Activated T-cell treated with anti-CD3 and anti-CD28 coated beads for 1 hour (primary cell): ENCODE measurements around the gene CTAG1A.
"Not testable (repeated sequence)": the region's sequence is repeated elsewhere in the genome, so short reads cannot be mapped to it uniquely, and the experiment has no call there.

Source experiments
- DNase-seq: peaks from one replicate; pipeline ENCODE4 v3.0.0-alpha.2; 2020; ENCODE audit warnings: low read depth

Gene CTAG1A

DNA sequence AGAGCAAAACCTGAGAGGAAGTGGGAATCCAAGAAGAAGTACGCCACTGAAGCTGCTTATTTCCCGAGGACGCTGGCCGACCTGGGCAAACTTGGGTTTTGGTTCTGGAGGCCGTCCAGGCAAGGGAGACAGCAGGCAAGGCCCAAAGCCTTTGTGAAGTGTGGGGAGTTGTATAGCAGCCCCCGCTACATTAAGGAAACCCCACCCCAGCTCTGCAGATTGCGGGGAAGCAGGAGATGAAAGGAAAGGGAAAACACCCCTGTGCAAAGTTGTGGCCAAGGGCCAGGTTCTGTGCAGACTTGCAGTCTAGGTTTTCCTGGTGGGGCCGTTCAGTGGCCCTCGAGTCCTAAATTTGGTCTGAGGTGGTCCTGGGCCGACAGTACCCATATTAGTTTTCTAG, 11.9 kb upstream of the CTAG1A start:
- DNase-seq: not testable (repeated sequence)

DNA sequence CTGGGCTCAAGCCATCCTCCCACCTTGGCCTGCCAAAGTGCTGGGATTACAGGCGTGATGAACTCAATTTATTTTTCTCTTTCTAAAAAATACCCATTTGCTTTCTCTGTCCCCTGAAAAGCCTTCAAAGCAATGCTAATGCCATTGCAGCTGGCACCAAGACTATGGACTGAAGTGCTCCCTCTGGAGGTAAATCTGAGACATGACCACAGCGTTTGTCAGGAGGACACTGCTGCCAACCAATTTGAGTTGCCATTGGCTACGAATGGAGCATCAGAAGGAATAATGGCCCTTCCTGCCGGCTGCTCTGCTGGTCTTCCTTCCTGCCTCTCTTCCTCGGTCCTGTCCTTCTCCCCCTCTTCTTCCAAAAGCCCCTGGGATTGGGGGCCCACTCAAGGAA, 9.9 kb upstream of the CTAG1A start:
- DNase-seq: not testable (repeated sequence)

DNA sequence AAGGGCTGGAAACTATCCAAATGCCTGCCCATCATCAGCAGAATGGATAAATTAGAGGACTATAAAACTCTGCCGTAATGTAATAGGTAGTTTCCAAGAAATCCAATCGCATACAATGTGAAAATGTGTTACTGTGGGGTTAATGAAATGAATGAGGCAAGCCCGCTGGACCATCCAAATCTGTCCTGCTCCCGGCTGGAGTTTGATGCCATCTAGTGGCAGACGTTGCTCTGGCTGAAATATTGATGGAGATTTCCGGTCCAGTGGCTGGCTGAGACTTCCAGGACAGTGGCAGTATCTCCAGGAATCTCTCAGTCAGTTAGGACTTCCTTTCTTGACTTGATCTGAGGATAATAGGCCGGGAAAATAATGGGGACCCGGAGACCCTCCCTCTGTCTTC, 1.9 kb upstream of the CTAG1A start:
- not testable (repeated sequence) for DNase-seq

DNA sequence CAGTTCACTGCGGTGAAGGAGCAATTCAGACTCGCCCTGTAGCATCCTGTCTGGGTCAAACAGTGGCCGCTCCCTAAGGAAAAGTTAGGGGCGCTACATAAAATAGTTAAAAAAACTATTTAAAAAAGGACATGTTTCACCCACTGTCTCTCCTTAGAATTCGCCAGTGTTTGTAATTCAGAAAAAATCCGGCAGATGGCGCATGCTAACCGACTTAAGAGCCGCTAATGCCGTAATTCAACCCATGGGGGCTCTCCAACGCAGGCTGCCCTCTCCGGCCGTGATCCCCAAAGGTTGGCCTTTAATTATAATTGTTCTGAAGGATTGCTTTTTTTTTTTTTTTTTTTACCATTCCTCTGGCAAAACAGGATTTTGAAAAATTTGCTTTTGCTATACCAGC, 5.5 kb downstream of the CTAG1A start:
- not testable (repeated sequence) for DNase-seq

DNA sequence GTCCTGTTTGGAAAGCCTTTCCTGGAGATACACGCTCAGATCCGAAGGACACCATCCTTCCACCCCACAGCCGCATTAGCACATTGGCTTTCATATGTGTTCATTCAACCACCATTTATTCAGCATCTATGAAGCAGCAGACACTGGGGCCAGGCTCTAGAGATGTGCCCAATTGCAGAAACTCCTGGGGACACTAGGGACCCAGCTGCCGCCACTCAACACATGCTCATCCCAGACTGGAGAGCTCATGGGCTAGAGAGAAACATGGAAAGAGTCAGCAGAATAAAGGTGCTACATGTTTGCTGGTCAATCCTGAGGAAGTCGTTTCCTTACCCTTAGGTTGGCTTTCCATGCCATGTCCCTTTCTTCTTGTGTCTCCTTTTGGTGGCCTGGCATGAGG, 7.6 kb downstream of the CTAG1A start:
- DNase-seq: no peak

DNA sequence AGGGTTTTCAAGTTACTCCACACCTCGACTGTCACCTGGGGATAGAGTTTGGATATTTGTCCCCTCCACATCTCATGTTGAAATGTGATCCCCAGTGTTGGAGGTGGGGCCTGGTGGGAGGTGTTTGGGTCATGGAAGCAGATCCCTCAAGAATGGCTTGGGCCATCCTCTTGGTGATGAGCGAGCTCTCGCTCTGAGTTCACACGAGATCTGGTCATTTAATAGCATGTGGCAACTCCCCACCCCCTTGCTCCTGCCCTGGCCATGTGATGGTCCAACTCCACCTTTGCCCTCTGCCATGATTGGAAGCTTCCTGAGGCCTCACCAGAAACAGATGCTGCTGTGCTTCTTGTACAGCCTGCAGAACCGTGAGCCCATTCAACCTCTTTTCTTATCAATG, 8.3 kb downstream of the CTAG1A start:
- no peak for DNase-seq

DNA sequence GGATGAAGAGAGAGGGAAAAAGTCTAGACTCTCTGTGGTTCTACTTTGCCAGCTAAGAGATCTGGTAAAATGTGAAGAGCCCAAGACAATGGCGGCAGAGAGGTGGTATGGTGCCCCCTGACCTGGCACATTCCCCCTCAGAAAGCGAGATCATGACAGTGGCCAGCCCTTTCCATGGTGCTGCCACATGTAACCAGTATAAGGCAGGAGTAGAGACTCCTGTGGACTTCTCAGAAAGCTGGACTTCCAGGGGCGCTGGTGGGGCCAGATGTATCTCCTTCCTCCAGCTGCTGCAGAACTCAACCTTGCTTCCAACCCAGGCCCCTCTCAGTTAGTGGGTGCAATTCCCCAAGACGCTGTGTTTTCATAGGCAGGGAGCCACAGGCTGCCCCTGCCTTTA, 9.6 kb downstream of the CTAG1A start:
- DNase-seq: no peak

DNA sequence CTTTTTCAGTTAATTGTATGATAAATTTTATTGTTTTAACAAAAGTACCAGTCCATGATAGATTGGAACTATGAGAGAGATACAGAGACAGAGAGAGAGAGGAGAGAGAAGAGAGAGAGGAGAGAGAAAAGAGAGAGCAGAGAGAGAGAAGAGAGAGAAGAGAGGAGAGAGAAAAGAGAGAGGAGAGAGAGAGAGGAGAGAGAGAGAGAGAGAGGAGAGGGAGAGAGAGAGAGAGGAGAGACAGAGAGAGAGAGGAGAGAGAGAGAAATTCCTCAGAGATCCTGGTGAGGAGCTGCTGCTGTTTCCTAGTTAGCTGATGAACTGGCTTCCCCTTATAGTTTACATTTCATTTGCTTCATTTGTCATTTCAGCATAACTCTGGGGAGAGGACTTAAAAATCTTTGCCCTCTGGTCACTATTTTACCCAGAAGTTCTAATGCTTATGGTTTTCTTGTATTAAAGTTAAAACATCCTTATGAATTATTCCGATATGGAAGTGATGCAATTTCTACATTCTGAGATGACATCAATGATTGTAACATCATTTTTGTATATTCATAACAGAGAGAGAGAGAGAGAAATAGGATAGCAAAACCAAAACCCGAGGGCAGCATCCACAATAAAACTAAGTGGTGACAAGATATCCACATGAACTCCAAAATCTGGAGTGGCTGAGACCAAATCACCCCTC, 10.8 kb downstream of the CTAG1A start:
- DNase-seq: no peak

DNA sequence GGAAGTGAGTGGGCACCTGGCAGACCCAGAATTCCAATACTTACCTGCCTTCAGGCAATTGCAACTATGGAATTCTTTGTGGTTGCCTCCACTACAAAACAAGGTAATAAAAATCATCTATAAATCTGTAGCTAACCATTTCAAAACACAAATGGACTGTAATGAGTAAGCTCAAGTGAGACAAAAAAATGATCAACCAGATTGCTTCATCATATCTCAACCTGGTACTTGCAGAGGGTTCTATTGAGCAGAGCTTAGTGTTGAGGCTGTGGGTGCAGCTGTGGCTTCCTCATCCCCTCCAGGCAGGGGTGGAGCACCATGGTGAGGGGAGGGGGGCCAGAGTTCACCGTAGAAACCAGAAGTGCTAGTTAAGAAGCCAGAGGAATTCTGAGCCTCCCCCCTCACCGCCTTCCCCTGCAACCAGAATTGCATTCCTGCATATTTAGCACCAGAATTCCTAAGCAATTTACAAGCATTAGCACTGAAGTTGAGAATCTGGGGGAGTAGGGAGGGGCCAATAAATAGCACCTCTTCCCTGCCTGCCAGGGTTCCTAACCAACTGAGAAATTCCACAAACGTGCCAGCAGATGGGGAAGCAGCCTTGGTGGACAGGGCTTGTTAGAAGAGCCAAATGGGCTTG, 11.5 kb downstream of the CTAG1A start:
- DNase-seq: no peak

DNA sequence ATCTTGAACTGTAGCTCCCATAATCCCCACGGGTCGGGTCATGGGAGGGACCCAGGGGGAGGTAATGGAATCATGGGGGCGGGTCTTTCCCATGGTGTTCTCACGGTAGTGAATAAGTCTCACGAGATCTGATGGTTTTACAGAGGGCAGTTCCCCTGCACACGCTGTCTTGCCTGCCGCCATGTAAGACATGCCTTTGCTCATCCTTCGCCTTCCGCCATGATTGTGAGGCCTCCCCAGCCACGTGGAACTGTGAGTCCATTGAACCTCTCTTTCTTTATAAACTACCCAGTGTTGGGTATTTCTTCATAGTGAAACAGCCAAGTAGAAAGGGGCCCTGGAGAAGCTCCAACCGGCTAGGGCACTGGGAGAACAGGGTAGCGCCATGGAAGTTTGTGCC, 12.3 kb downstream of the CTAG1A start:
- DNase-seq: no peak

DNA sequence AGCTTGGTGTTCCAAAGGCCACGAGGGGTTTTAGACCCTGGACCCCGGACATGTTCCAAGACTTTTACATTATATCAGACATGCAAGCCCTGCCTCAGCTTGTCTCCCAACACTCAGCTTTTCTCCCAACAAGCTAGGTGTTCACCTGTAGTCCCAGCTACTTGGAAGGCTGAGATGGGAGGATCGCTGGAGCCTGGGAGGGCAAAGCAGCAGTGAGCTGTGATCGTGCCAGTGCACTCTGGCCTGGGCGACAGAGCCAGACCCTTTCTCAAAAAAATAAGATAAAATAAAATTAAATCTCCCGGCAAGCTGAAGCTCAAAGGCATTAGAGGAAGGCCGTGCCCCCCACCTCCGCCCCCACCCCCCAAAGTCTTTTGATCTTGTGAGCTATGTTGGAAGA, 13.7 kb downstream of the CTAG1A start:
- no peak for DNase-seq

DNA sequence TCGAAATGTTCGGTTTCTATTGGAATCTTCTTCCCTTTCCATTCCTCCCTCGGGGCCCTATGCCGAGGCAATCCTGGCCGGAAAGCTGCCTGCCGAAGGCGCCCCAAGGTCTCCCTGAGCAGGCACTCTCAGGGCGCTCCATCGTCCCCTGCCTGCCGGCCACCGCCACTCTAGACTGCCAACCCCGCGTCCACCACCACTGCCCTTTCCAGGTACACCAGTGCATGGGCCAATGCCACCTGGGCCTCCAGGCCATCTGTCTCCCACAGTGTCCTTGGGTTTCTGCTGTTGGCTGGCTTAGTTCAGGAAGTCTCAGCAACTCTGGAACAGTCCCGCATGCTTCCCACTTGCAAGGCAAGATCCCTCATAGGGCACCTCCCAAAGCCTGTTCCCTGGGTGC, 14.6 kb downstream of the CTAG1A start:
- no peak for DNase-seq

DNA sequence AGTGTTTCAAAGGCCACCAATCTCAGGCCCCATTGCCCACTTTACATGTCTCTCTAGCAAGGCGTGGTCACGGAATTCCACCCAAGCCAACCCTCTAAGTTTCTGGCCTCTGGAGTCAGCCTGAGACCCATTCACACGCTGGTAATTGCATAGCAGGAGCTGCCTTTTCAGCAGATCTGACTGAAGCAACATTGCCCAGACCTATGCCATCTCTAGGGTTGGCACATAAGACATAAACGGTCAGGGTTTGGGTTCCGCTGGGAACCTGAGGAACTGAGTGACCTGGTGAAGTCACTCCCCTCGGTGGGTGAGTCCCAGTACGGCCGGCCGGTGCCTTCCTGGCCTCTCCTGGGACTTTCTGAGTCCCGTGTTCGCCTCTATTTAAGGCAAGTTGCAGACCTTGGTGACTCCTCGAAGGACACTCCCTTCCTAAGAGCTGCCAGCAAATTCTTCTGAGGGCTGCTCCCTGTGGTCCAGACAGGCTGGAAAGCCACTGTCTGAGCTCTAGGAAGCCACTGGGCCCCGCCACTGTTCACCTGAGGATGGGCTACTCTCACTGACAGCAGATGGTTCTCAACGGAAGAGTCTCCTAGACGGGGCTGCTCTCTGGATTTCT, 15.9 kb downstream of the CTAG1A start:
- DNase-seq: no peak

DNA sequence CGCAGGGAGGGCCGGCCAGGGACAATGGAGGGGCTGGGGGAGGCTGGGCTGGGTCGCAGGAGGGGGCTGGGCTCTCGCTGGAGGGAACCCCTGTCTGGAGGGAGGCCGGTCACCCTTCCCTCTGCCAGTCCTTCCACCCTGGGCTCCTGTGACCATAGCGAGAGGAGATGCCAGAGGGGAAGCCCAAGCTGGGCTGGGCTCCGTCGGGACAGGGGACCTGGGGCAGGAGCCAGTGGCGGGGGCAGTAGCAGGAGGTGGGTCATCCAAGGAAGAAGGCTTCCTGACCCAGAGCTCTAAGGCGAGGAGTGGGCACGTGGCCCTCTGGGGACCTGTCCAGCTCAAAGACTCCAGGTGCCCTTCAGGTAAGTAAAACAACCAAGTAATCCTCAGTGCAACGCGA, 17.3 kb downstream of the CTAG1A start:
- DNase-seq: no peak

DNA sequence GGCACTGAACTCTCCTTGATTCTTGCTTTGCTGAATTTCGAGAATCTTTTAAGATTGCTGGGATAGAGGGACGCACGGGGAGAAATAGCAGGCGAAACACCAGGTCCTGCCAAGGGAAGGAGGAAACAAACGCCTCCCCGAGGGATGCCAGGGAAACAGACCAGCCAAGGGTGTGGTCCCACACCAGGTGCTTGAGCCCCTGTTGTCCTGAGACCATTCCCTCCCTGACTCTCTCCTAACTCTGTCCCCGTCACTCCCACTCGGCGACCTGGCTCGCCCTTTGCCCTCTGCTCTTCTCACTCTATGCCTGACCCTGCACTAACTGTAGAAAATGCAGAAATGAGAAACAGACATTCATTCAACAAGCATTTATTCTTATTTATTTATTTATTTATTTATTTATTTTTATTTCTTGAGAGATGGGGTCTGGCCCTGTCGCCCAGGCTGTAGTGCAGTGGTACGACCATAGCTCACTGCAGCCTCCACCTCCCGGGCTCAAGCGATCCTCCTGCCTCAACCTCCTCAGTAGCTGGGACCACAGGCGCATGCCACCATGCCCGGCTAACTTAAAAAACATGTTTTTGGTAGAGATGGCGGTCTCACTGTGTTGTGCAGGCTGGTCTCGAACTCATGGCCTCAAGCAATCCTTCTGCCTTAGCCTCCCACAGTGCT, 18.0 kb downstream of the CTAG1A start:
- DNase-seq: no peak

DNA sequence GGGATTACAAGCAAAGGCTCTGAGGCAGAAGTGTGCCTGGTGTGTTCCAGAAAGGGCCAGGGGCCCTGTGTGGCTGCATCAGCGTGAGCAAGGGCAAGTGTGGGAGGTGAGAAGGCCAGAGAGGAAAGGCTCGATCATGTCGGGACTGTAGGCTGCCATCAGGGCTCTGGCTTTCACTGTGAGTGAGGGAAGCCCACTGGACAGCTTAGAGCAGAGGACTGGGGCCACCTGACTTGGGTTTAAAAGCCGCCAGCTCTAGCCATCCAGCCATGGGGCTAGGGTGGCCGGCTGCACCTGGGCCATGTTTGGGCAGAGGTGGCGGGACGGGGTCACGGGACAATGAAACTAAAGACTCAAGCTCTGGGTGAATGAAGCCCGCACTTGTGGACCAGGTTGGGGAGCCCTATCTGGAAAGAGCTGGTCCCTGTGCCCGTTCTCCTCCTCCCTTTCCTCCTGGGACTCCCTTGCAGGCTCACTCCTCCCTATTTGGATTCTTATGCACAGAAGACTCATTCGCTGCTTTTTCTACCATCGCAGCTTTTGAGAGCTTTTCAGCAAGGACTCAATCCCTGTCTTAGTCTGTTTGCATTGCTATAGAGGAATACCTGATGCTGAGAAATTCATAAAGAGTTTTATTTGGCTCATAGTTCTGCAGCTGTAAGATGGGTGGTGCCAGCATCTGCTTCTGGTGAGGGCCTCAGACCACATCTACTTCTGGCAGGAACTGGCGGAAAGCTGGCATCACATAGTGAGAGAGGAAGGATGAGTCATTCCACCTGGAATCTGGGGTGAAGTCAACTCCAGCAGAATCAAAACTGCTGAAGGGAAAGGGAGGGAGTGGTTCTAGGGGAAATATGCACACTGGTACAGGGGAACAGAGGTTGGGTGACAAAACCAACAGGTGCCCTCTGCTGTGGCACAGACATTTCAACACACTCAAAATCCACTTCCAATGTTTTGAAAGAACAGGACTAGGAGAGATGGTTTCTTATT, 18.8 kb downstream of the CTAG1A start:
- no peak for DNase-seq

DNA sequence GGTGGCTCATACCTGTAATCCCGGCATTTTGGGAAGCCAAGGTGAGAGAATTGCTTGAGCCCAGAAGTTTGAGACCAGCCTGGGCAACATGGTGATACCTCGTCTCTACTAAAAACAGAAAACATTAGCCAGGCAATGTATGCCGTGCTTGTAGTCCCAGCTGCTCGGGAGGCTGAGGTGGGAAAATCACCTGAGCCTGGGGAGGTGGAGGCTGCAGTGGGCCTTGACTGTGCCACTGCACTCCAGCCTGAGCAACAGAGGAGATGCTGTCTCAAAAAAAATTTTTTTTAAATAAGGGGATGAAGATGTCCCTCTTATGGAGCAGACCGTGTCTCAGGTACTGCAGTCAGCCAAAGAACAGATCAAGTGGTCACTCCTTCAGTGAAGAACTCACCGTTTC, 20.6 kb downstream of the CTAG1A start:
- no peak for DNase-seq

DNA sequence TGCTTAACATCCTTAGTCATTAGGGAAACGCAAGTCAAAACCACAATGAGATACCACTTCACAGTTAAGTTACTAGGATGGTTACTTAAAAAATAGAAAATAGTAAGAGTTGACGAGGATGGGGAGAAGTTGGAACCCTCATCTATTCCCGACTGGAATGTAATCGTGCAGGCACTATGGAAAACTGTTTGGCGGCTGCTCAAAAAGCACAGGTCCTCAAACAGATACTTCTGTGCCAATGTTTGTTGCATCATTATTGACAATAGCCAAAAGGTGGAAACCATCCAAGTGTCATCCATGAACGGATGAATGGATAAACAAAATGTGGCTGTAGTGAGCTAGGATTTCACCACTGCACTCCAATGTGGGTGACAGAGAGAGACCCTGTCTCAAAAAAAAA, 22.4 kb downstream of the CTAG1A start:
- DNase-seq: no peak

DNA sequence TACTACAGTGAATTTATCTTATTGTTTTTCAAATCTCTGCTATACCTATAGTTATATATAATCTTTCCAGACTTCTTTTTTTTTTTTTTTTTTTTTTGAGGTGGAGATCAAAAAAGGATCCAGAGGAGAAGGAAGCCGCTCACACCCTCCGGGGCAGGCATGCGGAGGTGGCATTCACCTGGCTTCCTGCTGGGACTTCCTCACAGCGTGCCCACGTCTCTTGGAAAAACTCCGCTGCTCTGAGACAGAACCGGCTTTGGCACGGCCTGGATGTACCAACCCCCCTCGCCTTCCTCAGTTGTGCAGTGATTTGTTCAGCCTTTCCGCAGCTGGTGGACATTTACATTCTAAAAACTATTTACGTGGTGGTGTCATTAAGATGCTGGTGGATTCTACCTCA, 23.0 kb downstream of the CTAG1A start:
- not testable (repeated sequence) for DNase-seq

DNA sequence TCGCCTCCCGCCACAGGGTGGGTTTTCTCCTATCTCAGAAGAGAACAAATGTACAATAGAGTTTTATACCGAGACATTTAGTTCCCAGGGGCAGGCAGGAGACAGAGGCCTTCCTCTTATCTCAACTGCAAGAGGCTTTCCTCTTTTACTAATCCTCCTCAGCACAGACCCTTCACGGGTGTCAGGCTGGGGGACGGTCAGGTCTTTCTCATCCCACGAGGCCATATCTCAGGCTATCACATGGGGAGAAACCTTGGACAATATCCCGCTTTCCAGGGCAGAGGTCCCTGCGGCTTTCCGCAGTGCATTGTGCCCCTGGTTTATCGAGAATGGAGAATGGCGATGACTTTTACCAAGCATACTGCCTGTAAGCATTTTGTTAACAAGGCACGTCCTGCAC, 23.9 kb downstream of the CTAG1A start:
- DNase-seq: not testable (repeated sequence)

DNA sequence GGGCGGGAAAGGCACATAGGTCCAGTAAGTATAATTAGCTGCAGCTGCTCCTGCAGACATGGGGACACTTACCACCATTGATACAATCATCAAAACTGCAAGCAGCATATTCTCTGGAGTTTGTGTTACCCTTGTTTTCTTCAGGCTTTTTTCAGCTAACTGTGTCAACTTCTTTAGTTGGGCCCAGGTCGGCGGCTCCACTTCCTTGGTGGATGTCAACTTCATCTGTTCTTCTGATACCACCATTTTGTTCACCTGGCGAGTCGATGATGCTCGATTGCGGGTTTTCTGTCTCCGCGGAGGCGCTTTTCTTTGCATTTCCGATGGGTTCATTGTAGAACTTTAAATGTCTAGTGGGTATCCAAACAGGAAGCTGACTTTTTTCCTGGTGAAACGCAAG, 26.2 kb downstream of the CTAG1A start:
- not testable (repeated sequence) for DNase-seq

DNA sequence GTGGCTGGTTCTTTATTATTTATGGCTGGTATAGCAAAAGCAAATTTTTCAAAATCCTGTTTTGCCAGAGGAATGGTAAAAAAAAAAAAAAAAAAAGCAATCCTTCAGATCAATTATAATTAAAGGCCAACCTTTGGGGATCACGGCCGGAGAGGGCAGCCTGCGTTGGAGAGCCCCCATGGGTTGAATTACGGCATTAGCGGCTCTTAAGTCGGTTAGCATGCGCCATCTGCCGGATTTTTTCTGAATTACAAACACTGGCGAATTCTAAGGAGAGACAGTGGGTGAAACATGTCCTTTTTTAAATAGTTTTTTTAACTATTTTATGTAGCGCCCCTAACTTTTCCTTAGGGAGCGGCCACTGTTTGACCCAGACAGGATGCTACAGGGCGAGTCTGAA, 28.7 kb downstream of the CTAG1A start:
- DNase-seq: not testable (repeated sequence)
